ENCODE data around the gene TEKT4. TPM values are rescaled to one million over a fixed set of nuclear protein-coding genes. Genes with fewer than 3 reads are reported as not detected.
"Not testable (repeated sequence)": the region's sequence is repeated elsewhere in the genome, so short reads cannot be mapped to it uniquely, and the experiment has no call there.

Gene TEKT4, protein sequence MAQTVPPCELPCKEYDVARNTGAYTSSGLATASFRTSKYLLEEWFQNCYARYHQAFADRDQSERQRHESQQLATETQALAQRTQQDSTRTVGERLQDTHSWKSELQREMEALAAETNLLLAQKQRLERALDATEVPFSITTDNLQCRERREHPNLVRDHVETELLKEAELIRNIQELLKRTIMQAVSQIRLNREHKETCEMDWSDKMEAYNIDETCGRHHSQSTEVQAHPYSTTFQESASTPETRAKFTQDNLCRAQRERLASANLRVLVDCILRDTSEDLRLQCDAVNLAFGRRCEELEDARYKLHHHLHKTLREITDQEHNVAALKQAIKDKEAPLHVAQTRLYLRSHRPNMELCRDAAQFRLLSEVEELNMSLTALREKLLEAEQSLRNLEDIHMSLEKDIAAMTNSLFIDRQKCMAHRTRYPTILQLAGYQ
- not detected for total RNA-seq

DNA sequence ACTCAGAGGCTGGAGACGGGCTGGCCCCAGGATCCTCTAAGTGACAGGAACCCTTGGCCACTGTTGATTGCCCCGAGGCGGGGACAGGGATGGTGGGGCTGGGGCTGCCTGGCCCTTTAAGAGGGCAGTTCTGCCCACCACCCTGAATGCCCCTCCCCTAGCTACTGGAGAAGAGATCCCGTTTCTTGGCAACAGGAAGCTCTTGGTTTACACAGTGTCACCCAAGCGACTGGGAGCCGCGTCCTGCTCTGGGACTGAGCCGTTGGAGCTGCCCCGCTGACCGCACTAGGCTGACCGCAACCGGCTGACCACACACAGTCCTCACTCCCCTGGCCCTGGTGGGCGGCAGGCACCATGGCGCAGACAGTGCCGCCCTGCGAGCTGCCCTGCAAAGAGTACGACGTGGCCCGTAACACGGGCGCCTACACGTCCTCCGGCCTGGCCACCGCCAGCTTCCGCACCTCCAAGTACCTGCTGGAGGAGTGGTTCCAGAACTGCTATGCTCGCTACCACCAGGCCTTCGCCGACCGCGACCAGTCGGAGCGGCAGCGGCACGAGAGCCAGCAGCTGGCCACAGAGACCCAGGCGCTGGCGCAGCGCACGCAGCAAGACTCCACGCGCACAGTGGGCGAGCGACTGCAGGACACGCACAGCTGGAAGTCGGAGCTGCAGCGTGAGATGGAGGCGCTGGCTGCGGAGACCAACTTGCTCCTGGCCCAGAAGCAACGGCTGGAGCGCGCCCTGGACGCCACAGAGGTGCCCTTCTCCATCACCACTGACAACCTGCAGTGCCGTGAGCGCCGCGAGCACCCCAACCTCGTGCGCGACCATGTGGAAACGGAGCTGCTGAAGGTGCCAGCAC is at the start of gene TEKT4:
Gene TEKT4, plus strand, starts transcription at position 205 of the 862 bp plus-strand sequence. Its CDS starts 150 bp downstream, at position 355.
- no peaks in the 10 kb centered on the region for H3K36me3 ChIP-seq (replicated peaks in 1 of 2; ENCODE audit: insufficient read depth in 1 of 2, low read depth in 2 of 2)
- DNase-seq (peak in 2 of 4 donors; percentile 46 to 53), ATAC-seq (no peak)
- no peak within 1 kb of the TSS for H3K4me3 ChIP-seq
- H3K4me1 ChIP-seq = no peaks in the 10 kb centered on the region
- peaks cover 0 to 4% of the 10 kb centered on the region in 2 donors for H3K27me3 ChIP-seq
- intact Hi-C loops (cut with DNase I) = no loop called here
- no peaks in the 10 kb centered on the region for H3K9me3 ChIP-seq
- TF ChIP-seq POLR2A (IDR thresholded peaks at IDR 0.05) = no peak
- TF ChIP-seq, protein P1, sequence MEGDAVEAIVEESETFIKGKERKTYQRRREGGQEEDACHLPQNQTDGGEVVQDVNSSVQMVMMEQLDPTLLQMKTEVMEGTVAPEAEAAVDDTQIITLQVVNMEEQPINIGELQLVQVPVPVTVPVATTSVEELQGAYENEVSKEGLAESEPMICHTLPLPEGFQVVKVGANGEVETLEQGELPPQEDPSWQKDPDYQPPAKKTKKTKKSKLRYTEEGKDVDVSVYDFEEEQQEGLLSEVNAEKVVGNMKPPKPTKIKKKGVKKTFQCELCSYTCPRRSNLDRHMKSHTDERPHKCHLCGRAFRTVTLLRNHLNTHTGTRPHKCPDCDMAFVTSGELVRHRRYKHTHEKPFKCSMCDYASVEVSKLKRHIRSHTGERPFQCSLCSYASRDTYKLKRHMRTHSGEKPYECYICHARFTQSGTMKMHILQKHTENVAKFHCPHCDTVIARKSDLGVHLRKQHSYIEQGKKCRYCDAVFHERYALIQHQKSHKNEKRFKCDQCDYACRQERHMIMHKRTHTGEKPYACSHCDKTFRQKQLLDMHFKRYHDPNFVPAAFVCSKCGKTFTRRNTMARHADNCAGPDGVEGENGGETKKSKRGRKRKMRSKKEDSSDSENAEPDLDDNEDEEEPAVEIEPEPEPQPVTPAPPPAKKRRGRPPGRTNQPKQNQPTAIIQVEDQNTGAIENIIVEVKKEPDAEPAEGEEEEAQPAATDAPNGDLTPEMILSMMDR (IDR thresholded peaks at IDR 0.05) = no peak
- no peak within 1 kb of the TSS for H3K27ac ChIP-seq
- 31 to 34% methylated on average over 13 to 59 of the region's 59 CpGs for WGBS, 2 donors

DNA sequence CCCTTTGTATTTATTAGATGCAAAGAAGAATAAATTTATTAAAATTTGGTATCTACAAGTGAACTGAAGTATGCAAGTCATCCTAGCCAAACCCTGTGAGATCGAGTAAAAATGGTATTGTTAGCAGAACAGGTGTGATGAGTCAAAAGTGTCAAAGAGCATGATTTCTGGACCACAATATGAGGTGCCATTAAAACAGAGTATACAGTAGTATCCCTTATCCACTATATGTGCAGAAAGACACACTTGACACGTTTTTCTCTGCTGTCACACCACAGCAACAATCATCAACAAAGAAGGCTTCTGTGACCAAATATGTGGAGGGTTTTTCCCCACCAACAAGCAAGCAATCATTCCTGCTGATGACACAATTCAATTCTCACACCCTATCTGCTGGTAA is 32.0 kb upstream of the TEKT4 start:
- H3K4me3 ChIP-seq; ATAC-seq; H3K36me3 ChIP-seq (replicated peaks in 1 of 2; ENCODE audit: insufficient read depth in 1 of 2, low read depth in 2 of 2); H3K27me3 ChIP-seq; H3K4me1 ChIP-seq; H3K27ac ChIP-seq; H3K9me3 ChIP-seq; intact Hi-C loops (cut with DNase I); DNase-seq: not testable (repeated sequence)
- WGBS, 2 donors = 34 to 35% methylated on average over 2 of the region's 2 CpGs

DNA sequence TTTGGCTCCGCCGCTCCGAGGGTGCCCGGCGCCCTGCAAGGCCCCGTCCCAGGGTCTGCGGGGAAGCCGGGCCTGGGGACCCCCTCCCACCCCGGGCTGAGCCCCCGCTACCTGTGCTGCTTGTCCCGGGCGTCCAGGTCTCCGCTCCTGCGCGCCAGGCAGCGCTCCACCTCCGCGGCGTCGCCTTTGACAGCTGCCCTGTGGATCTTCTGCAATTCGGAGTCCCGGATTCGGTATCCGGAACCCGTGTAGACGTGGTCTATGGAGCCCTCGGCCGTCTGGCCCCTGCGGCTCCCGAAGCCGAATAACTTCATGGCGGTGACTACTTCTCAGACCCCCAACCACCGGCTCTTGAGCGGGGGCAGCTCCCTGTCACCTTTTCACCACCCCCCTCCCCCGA is 14.4 kb upstream of the TEKT4 start:
- intact Hi-C loops (cut with DNase I); H3K27ac ChIP-seq; H3K9me3 ChIP-seq; H3K27me3 ChIP-seq; H3K36me3 ChIP-seq (replicated peaks in 1 of 2; ENCODE audit: insufficient read depth in 1 of 2, low read depth in 2 of 2); ATAC-seq: not testable (repeated sequence)
- 1 to 17% methylated on average over 10 to 23 of the region's 35 CpGs for WGBS, 2 donors
- DNase-seq = peak in 1 of 4 donors; percentile 14
- H3K4me3 ChIP-seq = peak overlapping the region in 1 of 2 donors; percentile 17
- H3K4me1 ChIP-seq = peaks cover 19% of the 10 kb centered on the region

DNA sequence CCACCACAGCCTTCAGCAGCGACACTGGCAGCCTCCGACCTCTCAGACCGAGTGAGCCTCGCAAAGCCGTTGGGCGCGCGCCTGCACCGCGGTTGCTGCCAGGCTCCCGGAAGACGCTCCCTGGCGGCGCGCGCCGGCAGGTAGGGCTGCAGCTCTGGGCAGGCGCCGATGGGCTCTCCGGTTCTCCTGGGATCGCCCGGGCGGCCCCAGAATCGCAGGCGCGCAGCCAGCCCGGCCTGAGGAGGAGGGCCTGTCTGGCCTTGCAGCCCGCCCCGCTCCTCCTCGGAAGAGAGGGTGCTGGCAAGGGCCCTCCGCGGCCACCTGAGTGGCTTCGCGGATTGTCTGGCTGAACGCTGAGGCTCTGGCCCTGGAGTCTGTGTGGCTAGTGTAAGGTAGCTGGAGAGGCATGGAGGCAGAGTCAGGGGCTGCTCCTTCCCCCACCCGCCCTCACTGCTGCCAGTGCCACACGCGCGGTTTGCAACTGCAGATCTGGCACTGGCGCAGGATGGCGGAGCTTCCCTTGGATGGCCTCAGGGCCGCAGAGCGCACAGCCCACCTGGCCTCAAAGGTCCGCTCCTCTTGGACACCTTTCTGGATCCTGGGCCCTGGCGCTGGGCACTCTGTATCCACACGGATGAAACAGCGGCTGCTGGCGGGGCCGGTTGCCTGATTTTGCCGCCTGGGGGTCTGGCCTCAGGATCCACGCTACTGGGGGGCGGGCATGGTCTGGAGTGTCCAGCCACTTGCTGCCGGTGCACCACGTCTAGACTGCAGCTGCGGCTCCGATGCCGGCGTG is 13.7 kb upstream of the TEKT4 start:
- intact Hi-C loops (cut with DNase I); H3K27me3 ChIP-seq; H3K9me3 ChIP-seq; H3K27ac ChIP-seq; ATAC-seq; H3K36me3 ChIP-seq (replicated peaks in 1 of 2; ENCODE audit: insufficient read depth in 1 of 2, low read depth in 2 of 2): not testable (repeated sequence)
- TF ChIP-seq, protein P1 (IDR thresholded peaks at IDR 0.05) = peak in 2 of 7 experiments; percentile 5 to 10
- H3K4me3 ChIP-seq = peak overlapping the region in 1 of 2 donors; percentile 17
- DNase-seq = peak; percentile 60 to 77 (median 66)
- 0 to 4% methylated on average over 8 to 43 of the region's 58 CpGs for WGBS, 2 donors
- H3K4me1 ChIP-seq = peaks cover 19% of the 10 kb centered on the region

DNA sequence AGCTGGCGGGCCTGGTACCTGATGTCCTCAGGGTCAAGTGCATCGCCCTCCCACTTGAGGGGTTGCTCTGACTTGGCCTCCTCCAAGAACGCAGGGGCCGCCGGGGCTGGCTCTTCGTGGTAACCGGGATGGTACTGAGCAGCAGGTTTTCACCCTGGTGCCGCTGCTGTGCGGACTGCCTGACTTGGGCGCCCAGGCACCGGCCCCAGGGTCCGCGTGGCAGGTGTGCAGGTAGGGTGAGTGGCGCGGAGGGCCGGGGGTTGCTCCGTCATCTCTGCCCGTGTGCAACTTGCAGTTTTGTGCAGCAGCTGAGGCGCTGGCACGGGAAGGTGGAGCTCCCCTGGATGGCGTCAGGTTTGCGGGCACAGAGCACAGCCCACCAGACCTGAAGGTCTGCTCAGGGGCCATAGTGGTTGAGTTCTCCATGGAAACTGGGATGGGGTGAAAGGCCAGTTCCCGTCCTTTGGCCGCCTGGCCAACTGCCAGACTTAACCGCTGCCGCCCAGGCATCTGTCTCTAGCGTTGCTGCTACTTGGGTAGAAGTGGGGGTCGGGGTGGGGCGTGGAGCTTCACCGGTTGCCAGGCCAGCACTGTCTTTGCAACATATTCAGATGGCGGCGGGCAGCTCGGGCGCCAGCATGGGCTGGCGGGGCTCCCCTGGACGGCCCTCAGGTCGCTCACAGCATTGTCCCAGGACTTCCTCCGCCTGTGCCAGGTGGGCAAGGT is 12.9 kb upstream of the TEKT4 start:
- H3K4me1 ChIP-seq = peaks cover 19% of the 10 kb centered on the region
- H3K4me3 ChIP-seq; H3K27ac ChIP-seq; H3K36me3 ChIP-seq (replicated peaks in 1 of 2; ENCODE audit: insufficient read depth in 1 of 2, low read depth in 2 of 2); H3K9me3 ChIP-seq; intact Hi-C loops (cut with DNase I); ATAC-seq; H3K27me3 ChIP-seq: not testable (repeated sequence)
- DNase-seq = peak in 1 of 4 donors; percentile 7
- 25 to 66% methylated on average over 16 to 38 of the region's 38 CpGs for WGBS, 2 donors

Measured in body of pancreas (tissue), 4 donors.